RWPE2 (cell line): ENCODE measurements around the gene EFNA2.

ENCODE experiments used
- ATAC-seq: fragments of 200-7000 bp; cut with Tn5 transposase; 3 replicates; pipeline ENCODE4 v1.9.1; 2021; ENCODE audit warnings: low read depth
- DNase-seq: peaks from one replicate; pipeline ENCODE4 v3.0.0-alpha.2; 2020; ENCODE audit warnings: low spot score
- H3K27ac ChIP-seq: fragments of 450-650 bp; 2 replicates; pipeline ENCODE4 v1.5.1; 2017; ENCODE audit warnings: mild to moderate bottlenecking; ENCODE audit not compliant: poor library complexity, severe bottlenecking
- H3K27me3 ChIP-seq: fragments of 250-450 bp; sonication (Bioruptor Pico); 2 replicates; pipeline ENCODE4 v1.5.1; 2021; ENCODE audit warnings: mild to moderate bottlenecking, moderate library complexity; ENCODE audit not compliant: insufficient read depth, poor library complexity, severe bottlenecking
- H3K36me3 ChIP-seq: fragments of 250-450 bp; sonication (Bioruptor Pico); 2 replicates; pipeline ENCODE4 v1.5.1; 2020; ENCODE audit warnings: low read depth, mild to moderate bottlenecking, moderate library complexity
- H3K4me1 ChIP-seq: fragments of 250-450 bp; sonication (Bioruptor Pico); 2 replicates; pipeline ENCODE4 v1.5.1; 2021; ENCODE audit warnings: mild to moderate bottlenecking, moderate library complexity; ENCODE audit not compliant: insufficient read depth, poor library complexity, severe bottlenecking
- H3K4me3 ChIP-seq: fragments of 250-450 bp; sonication (Bioruptor Pico); 2 replicates; pipeline ENCODE4 v1.5.1; 2021; ENCODE audit warnings: mild to moderate bottlenecking, moderate library complexity; ENCODE audit not compliant: severe bottlenecking
- H3K9me3 ChIP-seq: fragments of 250-450 bp; sonication (Bioruptor Pico); 2 replicates; pipeline ENCODE4 v1.5.1; 2021; ENCODE audit warnings: mild to moderate bottlenecking, moderate library complexity; ENCODE audit not compliant: severe bottlenecking
- CTCF ChIP-seq: fragments of 450-650 bp; IDR thresholded peaks from one replicate; pipeline ENCODE4 v1.5.1; 2017; ENCODE audit warnings: mild to moderate bottlenecking, moderate library complexity; ENCODE audit not compliant: poor library complexity, severe bottlenecking

The EFNA2 gene

GRCh38 chr19:1349211-1349610 is 63.5 kb downstream of the EFNA2 start:
- DNase-seq (no peak), ATAC-seq (no peak)
- H3K9me3 ChIP-seq, result no peaks in the 10 kb centered on the region
- no peaks in the 10 kb centered on the region for H3K36me3 ChIP-seq
- no peaks in the 10 kb centered on the region for H3K4me1 ChIP-seq
- H3K27me3 ChIP-seq, result no peaks in the 10 kb centered on the region
- no peak for TF ChIP-seq CTCF
- no peak overlapping the region for H3K4me3 ChIP-seq
- H3K27ac ChIP-seq, result no peak overlapping the region

- Histone ChIP-seq H3K4me1 (peaks cover under 1% of the 10 kb centered on the region), H3K27me3 (no peaks in the 10 kb centered on the region), H3K36me3 (no peaks in the 10 kb centered on the region), H3K27ac (no peak overlapping the region), H3K4me3 (no peak overlapping the region), H3K9me3 (no peaks in the 10 kb centered on the region)
- ATAC-seq (no peak), DNase-seq (no peak)
- TF ChIP-seq CTCF, result no peak
Measured at GRCh38 chr19:1350867-1351266, 65.2 kb downstream of the EFNA2 start.
